GM21423 (cell line): Measurements from ENCODE around the gene FLNC.

Experiments
- ATAC-seq: cut with Tn5 transposase; IDR thresholded peaks from one replicate; pipeline ENCODE4 v1.9.1; 2021; ENCODE audit warnings: mild to moderate bottlenecking, moderate library complexity; ENCODE audit not compliant: unreplicated experiment

FLNC gene

DNA sequence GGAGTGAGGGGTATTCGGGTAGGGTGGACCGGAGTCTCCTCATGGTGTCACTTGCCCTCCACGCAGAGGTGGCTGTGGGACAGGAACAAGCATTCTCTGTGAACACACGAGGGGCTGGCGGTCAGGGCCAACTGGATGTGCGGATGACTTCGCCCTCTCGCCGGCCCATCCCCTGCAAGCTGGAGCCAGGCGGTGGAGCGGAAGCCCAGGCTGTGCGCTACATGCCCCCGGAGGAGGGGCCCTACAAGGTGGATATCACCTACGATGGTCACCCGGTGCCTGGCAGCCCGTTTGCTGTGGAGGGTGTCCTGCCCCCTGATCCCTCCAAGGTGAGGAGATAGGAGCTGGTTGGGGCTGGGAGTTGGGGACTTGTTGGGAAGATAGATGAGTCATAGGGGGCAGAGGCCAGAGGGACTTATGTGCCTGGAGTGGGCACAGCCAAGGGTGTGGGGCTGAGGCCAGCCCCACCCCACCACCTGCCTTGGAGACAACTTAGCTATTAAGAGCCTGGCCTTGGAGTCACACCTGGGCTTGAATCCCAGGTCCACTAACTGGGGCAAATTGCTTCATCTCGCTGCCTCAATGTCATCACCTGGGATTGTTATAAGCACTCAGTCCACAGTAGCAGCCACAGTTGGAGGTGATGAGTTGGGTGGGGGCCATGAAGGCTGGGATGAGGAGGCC is 13.9 kb downstream of the FLNC start:
- no peak for ATAC-seq

DNA sequence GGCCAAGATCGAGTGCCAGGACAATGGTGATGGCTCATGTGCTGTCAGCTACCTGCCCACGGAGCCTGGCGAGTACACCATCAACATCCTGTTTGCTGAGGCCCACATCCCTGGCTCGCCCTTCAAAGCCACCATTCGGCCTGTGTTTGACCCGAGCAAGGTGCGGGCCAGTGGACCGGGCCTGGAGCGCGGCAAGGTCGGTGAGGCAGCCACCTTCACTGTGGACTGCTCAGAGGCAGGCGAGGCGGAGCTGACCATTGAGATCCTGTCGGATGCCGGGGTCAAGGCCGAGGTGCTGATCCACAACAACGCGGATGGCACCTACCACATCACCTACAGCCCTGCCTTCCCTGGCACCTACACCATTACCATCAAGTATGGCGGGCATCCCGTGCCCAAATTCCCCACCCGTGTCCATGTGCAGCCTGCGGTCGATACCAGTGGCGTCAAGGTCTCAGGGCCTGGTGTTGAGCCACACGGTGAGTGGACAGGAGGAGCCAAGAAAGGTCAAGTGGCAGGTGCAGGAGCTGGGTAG is 14.6 kb downstream of the FLNC start:
- no peak for ATAC-seq

DNA sequence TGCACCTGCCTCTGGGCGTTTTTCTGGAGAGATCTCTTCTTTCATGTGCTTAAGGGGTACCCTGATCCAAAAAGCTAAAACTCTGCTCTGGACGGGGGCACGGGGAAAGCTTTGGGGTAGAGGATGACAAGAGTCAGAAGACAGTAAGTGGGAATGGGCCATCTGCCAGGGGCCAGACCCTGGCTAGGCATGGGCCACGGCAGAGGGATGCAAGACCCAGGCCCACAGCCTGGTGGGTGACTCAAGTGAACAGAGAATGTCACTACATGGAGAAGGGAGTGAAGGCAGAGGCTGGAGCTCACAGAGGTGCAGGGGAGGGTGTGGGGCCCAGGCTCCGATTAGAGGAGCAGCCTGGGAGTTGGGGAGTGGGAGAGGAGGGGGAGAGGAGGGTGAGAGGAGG is 15.3 kb downstream of the FLNC start:
- no peak for ATAC-seq

DNA sequence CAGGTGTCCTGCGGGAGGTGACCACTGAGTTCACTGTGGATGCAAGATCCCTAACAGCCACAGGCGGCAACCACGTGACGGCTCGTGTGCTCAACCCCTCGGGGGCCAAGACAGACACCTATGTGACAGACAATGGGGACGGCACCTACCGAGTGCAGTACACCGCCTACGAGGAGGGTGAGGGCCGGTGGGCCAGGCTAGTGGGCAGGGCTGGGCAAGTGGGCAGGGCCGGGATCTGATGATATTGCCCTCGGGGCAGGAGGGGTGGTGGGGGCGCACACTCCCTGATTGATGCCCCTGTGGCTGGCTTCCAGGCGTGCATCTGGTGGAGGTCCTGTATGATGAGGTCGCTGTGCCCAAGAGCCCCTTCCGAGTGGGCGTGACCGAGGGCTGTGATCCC is 15.8 kb downstream of the FLNC start:
- ATAC-seq: no peak

DNA sequence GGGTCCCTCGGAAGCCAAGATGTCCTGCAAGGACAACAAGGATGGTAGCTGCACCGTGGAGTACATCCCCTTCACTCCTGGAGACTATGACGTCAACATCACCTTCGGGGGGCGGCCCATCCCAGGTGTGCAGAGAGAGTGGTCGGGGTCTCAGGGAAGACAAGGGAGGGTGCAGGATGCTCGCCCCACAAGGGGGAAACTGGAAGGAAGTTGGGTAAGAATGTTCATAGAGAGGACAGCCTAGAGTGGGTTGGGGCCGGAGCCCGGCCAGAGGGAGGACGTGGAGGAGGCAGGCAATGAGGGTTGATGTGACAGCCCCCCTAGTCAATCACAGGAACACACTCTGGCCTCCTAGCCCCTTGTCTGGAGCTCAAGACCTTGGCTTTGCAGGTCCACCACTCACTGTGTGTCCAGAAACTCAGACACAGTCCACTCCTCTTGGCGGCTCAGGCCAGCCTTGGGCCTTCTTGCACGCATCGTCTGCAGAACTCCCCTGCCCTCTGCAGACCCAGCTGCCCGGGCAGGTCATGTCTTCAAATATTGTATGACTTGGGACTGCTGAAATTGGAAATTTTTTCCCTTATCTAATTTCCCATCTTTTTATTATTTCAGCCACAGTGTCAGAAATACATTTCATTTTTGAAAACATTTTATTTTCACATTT is 16.7 kb downstream of the FLNC start:
- ATAC-seq: no peak

DNA sequence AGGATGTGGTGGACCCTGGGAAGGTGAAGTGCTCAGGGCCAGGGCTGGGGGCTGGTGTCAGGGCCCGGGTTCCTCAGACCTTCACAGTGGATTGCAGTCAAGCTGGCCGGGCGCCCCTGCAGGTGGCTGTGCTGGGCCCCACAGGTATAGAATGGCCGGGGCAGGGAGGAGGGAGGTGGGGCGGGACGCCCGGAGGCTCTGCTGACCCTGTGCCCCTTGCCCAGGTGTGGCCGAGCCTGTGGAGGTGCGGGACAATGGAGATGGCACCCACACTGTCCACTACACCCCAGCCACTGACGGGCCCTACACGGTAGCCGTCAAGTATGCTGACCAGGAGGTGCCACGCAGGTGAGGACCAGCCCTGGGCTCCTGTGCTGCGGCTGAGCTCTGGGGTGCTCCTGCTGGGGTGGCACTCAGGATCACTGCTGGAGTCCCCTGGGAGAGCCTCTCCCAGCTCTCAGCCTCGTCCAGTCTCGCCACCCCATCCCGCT is 17.6 kb downstream of the FLNC start:
- ATAC-seq: no peak

DNA sequence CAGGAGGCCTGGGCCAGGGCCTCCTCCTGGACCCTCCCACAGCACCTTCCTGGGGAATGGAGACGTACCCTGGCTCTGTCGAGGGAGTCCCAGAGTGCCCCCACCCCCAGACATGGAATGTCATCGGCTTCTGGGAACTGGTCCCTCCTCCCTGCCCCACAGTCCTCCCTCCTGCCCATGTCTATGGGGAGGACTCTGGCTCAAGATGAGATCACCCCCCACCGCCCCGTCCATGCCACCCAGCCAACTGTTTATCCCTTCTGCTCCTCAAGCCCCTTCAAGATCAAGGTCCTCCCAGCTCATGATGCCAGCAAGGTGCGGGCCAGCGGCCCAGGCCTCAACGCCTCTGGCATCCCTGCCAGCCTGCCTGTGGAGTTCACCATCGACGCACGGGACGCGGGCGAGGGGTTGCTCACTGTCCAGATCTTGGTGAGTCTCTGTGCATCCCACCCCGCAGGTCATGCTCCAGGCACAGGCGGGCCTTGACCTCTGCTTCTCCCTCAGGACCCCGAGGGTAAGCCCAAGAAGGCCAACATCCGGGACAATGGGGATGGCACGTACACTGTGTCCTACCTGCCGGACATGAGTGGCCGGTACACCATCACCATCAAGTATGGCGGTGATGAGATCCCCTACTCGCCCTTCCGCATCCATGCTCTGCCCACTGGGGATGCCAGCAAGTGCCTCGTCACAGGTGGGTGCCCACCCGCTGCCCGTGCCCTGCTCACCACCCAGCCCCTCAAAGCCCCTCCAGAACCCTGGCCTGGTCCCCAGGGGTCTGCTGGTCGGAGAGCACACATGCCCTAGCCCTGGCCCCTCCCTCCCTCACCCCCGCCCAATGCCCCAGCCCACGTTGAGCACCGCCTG is 18.3 kb downstream of the FLNC start:
- ATAC-seq: no peak

DNA sequence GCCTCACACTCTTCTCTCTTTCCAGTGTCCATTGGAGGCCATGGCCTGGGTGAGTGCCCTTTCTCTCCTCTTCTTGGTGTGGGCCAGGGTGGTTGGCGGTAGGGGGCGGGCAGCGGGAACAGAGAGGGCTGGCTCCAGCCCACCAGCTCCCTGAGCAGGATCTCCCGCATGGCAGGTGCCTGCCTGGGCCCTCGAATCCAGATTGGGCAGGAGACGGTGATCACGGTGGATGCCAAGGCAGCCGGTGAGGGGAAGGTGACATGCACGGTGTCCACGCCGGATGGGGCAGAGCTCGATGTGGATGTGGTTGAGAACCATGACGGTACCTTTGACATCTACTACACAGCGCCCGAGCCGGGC is 18.9 kb downstream of the FLNC start:
- no peak for ATAC-seq

DNA sequence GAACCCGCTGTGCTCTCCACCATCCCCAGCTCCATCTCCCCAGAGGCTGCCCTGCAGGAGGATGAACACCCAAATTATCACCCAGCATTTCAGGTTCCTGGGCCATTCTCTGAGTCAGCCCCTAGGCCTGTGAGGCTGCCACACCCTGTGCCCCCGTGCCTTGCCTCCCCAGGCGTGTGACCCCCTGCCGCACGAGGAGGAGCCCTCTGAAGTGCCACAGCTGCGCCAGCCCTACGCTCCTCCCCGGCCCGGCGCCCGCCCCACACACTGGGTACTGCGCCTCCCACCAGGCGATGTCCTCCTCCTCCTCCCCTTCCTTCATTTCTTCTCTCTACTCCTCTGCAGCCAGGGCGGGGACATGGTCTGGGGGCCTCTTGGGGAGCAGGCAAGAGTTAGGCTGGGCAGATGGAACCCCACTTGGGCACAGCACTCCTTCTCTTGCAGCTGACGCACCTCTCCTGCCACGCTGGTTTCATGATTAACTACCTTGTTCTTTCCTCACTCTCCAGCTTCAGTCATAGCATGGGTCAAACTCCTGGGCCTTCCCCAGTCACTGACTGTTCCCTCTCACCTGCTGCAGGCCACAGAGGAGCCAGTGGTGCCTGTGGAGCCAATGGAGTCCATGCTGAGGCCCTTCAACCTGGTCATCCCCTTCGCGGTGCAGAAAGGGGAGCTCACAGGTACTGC is 19.7 kb downstream of the FLNC start:
- no peak for ATAC-seq

DNA sequence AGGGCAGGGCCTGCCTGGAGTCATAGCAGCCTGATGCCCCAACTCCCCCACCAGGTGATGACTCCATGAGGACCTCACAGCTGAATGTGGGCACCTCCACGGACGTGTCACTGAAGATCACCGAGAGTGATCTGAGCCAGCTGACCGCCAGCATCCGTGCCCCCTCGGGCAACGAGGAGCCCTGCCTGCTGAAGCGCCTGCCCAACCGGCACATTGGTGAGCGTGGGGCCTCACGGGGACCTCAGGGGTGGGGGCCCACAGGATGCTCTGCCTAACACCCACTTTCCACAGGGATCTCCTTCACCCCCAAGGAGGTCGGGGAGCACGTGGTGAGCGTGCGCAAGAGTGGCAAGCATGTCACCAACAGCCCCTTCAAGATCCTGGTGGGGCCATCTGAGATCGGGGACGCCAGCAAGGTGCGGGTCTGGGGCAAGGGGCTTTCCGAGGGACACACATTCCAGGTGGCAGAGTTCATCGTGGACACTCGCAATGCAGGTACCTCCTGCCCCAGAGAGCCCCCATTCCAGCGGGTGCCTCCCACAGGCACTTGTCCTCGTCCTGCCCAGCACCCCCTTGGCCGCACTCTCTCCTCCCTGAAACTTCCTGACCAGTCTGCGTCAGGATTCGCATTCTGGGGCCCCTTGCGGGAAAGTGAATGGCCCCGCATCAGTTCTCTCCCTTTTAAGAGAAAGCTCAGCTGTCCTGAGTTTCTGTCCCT is 22.5 kb downstream of the FLNC start:
- no peak for ATAC-seq

DNA sequence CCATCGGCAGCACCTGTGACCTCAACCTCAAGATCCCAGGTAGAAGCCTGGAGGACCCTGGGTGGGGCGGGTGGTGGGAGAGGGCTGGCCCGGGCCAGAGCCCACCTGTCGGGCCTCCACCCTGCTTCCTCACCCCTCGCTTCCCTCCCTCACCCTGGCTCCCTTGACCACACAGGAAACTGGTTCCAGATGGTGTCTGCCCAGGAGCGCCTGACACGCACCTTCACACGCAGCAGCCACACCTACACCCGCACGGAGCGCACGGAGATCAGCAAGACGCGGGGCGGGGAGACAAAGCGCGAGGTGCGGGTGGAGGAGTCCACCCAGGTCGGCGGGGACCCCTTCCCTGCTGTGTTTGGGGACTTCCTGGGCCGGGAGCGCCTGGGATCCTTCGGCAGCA is 23.6 kb downstream of the FLNC start:
- no peak for ATAC-seq

DNA sequence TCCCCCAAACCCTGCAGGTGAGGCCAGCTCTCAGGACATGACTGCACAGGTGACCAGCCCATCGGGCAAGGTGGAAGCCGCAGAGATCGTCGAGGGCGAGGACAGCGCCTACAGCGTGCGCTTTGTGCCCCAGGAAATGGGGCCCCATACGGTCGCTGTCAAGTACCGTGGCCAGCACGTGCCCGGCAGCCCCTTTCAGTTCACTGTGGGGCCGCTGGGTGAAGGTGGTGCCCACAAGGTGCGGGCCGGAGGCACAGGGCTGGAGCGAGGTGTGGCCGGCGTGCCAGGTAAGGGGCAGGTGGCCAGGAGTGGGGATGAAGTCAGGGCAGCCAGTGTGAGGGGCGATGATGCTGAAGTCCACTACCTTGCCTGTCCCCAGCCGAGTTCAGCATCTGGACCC is 24.2 kb downstream of the FLNC start:
- ATAC-seq: no peak

DNA sequence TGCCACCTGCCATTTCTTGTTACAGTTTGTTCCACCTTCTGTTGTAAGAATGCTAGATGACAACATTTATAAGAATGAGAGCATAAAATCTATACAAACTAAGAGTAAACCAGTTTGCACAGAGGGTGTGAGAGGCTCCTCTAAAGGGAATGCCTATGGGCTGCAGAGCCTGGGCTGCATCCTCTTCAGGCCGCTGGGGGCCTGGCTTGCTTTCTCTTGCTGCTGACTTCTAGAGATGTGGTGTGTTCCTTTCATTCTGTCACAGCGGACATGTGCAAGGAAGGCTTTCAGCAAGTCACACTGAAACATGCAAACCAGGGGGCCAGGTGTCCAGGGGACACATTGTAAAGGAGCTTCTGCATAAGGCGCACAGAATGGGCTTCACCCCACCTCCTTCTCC is 25.4 kb downstream of the FLNC start:
- no peak for ATAC-seq

DNA sequence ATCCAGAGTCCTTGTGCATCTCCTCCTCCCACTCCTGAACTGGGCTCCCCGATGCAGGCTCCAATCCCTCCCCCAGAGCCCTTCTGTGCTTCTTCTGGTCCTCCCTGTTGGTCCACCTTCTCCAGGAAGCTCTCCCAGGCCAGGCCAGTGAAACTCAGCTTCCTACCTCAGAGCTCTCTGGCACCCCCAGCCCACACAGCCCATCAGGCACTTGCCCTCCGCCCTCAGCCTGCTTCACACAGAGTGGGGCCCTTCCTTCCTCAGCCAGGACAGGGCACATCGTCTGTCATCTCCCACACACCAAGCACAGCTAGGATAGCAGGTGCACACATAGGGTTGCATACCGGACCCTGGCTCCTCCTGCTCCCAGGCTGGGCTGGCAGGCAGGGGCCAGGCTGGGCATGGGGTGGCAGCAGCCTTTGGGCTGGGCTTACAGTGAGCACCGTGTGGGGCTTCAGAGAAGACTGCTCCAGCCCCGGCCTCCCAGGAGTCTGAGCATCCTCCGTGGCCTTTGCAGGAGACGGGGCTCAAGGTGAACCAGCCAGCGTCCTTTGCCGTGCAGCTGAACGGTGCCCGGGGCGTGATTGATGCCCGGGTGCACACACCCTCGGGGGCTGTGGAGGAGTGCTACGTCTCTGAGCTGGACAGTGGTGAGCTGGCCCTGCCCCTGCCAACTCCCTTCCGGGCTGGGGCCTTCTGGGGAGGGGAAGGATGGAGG is 26.0 kb downstream of the FLNC start:
- no peak for ATAC-seq

DNA sequence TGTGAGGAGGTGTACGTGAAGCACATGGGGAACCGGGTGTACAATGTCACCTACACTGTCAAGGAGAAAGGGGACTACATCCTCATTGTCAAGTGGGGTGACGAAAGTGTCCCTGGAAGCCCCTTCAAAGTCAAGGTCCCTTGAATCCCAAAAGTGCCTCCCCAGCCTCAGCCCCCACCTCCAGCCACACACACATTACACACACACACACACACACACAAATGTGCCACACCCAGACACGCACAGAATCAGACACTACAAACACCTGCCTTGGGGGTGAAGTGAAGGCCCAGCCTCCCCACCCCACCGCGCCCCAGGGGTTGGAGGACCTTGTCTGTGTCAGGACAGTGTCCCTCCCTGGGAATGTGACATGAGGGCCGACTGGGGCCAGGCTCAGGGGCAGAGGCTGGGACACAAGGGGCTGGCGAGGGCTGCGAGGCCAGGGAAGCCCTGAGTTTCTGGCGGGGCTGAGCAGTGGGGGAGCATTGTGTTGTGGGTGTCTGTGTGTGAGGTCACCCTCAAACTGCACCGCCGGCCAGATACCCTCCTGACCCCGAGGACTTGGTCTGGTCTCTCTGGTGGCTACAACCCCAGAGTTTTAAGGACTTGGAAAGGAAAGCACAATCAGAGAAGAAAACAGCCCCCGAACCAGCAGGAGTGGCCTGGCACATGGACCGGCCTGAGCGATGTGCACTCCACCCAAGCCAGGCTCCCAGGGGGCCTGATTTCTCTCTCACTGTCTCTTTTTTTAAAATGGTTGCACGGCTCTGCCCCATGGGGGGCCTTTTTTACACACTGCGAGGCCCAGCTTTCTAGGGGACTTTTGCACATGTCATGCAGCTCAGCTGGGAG is 28.4 kb downstream of the FLNC start:
- no peak for ATAC-seq

DNA sequence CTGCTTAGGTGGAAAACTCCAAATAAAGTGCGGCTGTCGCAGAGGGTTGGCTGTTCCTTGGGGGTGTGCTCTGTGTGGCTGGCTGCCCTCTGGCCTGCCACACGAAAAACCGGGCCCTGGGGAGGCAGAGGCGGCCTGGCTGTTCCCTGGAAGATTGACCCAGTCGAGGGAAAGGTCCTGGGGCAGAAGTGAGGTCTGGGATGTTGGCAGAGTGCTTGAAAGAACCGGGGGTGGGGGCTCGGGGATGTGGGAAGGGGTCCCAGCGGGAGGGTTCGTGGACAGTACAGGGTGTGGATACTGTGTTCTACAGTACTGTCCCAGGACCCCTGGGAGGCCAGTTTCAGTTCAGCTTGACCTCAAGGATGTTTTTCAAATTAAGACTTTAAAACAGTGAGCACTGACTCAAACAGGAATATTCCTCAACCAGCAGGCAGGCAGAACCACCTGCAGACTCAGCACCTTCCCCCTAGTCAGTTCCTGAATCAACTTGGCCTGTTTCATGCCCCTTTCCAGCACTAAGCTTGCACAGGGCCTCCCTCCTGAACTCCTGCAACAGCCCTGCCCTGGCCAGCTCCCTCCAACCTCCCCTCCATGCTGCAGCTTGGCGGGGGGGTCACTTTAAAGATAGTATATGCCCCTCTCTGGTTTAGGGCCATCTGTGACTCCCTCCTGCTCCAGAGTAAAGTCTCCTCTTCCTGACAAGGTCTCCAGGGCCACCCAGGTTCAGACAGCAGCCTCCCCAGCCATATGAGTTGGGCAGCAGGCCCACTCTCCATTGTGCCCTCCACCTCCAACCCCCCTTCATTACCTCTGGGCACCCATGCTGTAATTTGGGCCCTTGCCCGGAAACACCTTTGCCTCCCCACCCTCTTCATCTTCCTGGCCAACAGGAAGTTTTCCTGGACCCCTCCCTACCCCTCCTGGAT is 29.3 kb downstream of the FLNC start:
- ATAC-seq: no peak

DNA sequence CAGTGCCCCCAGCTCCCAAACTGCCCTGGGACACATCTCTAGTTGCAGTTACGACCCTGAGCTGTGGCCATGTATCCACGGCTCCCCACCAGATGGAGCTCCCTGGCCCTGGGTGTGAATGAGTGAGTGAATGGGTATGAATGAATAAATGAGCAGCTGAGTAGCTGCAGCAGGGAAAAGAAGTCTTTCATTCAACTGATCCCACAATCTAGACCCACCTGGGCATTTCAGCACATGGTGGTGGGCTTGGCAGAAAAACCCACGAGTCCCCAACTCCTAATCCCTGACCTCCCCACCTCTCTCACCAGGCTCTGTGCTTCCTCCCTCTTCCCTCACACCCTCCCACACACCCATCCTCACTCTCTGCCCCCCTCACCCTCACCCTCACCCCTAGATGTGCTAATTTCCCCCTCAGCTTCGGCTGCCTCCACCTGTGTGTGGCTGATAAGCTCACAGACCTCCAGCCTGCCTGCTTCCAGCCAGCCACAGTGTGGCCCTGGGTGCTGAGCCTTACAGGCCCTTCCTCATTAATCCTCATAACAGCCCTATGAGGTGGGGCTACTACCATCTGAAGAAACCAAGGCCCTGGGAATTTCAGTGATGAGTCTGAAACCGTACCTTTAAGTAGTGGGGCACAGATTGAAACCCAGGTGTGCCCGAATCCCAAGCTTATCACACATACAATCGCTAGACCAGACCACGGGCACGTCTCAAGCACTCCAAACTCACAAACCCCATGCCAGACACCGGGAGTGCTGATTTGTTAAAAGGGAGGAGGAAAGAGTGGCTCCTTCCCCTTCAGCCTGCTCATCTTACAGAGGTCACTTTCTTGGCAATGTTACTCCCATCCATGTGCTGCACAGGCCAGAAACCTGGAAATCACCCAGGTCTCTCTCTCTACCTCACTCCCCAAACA is 30.2 kb downstream of the FLNC start:
- ATAC-seq: no peak
